BJ (cell line): ENCODE measurements around the gene C20orf202. TPM values are rescaled to one million over a fixed set of nuclear protein-coding genes. Genes with fewer than 3 reads are reported as not detected.
"Not testable (repeated sequence)": the region's sequence is repeated elsewhere in the genome, so short reads cannot be mapped to it uniquely, and the experiment has no call there.

Experiments used
- CTCF ChIA-PET: fragments of 350-600 bp; formaldehyde crosslinking; extraction: SDS; loops from one replicate; lab custom pipeline; 2021; ENCODE audit warnings: antibody characterized with exemption, inconsistent platforms; lab: Yijun Ruan, JAX
- POLR2A ChIA-PET: fragments of 300-600 bp; sonication (Branson Sonifier 250); formaldehyde crosslinking; extraction: SDS; loops from one replicate; lab custom pipeline; 2021; ENCODE audit warnings: antibody characterized with exemption; lab: Charles Lee
- DNase-seq: peaks from one replicate; pipeline ENCODE4 v3.0.0-alpha.2; 2011; ENCODE audit warnings: low read depth
- H3K27me3 ChIP-seq: 2 replicates; pipeline ENCODE4 v1.6.0; 2011; ENCODE audit warnings: low read length; ENCODE audit not compliant: control insufficient read depth, insufficient read depth
- H3K36me3 ChIP-seq: 2 replicates; pipeline ENCODE4 v1.5.1; 2011; ENCODE audit warnings: low read length; ENCODE audit not compliant: control insufficient read depth, insufficient read depth
- H3K4me3 ChIP-seq: 2 replicates; pipeline ENCODE4 v1.5.1; 2011; ENCODE audit warnings: low read depth, mild to moderate bottlenecking, control low read depth, low read length
- CTCF ChIP-seq: IDR thresholded peaks from 2 replicates; pipeline ENCODE4 v1.5.1; 2011; ENCODE audit warnings: low read depth, mild to moderate bottlenecking, control low read depth, inconsistent platforms, low read length, moderate library complexity; ENCODE audit not compliant: insufficient read depth
- polyA plus RNA-seq: library from polyadenylated mRNA; depleted of rRNA; stranded (reverse); fragments of >200 nt; gene quantifications from 2 replicates; pipeline ENCODE4 v1.2.3, GENCODE V29; 2011

Gene C20orf202
- polyA plus RNA-seq, 1 experiment, result not detected

- Histone ChIP-seq H3K4me3 (no peak overlapping the region), H3K27me3 (peaks cover 3% of the 10 kb centered on the region), H3K36me3 (no peaks in the 10 kb centered on the region)
- POLR2A ChIA-PET, result no interaction called here
- no peak for TF ChIP-seq CTCF
- no peak for DNase-seq
- CTCF ChIA-PET, result interaction anchor here (0.8 kb wide), 1 partner anchor 93 kb away, joined by 3 read pairs; no protein-coding TSS in a partner anchor
Measured at GRCh38 chr20:1214838-1215261, 11.6 kb downstream of the C20orf202 start.

- no peak overlapping the region for H3K4me3 ChIP-seq
- ChIA-PET CTCF (interaction anchor here (0.8 kb wide), 1 partner anchor 92 kb away, joined by 3 read pairs; no protein-coding TSS in a partner anchor), POLR2A (no interaction called here)
- TF ChIP-seq CTCF, result no peak
- no peaks in the 10 kb centered on the region for H3K36me3 ChIP-seq
- peaks cover 3% of the 10 kb centered on the region for H3K27me3 ChIP-seq
- no peak for DNase-seq
Measured at GRCh38 chr20:1215386-1216170, 12.3 kb downstream of the C20orf202 start.

GRCh38 chr20:1216527-1217427, 13.5 kb downstream of the C20orf202 start:
- H3K27me3 ChIP-seq, H3K36me3 ChIP-seq, CTCF ChIA-PET, DNase-seq, H3K4me3 ChIP-seq, POLR2A ChIA-PET: not testable (repeated sequence)

GRCh38 chr20:1222750-1223149, 19.5 kb downstream of the C20orf202 start:
- CTCF ChIA-PET, result interaction anchor here (2.2 kb wide), 1 partner anchor 10 kb away, joined by 5 read pairs; no protein-coding TSS in a partner anchor
- H3K27me3 ChIP-seq, DNase-seq, H3K36me3 ChIP-seq, H3K4me3 ChIP-seq, POLR2A ChIA-PET: not testable (repeated sequence)

- Histone ChIP-seq H3K36me3 (no peaks in the 10 kb centered on the region), H3K4me3 (no peak overlapping the region), H3K27me3 (peaks cover 2% of the 10 kb centered on the region; the same call in 1 of the 2 replicates)
- no peak for TF ChIP-seq CTCF
- POLR2A ChIA-PET, result no interaction called here
- CTCF ChIA-PET, result interaction anchor here (1.6 to 2.0 kb wide), 3 partner anchors 11 to 116 kb away, joined by 4 to 5 read pairs (median 5); no protein-coding TSS in a partner anchor
- no peak for DNase-seq
Measured at GRCh38 chr20:1224205-1224890, 21.1 kb downstream of the C20orf202 start.
